HEK293 (cell line): ENCODE results near the gene CSMD2.

ENCODE experiments used
- CTCF ChIA-PET: fragments of 350-600 bp; formaldehyde crosslinking; extraction: SDS; loops from one replicate; lab custom pipeline; 2021; ENCODE audit warnings: antibody characterized with exemption; lab: Yijun Ruan, JAX
- POLR2A ChIA-PET: fragments of 300-600 bp; formaldehyde crosslinking; extraction: SDS; loops from one replicate; lab custom pipeline; 2020; ENCODE audit warnings: antibody characterized with exemption, inconsistent platforms; lab: Yijun Ruan, JAX
- H3K27ac ChIP-seq: fragments of 200-500 bp; sonication (Bioruptor generic); 2 replicates; pipeline ENCODE4 v1.5.1; 2014; ENCODE audit warnings: low read depth, low read length, control low read depth, inconsistent platforms; ENCODE audit errors: extremely low read depth
- H3K36me3 ChIP-seq, 2 experiments: fragments of 200-500 bp in 1 of 2; sonication (Bioruptor generic) in 1 of 2; 1 replicate in 1 of 2; 2 replicates in 1 of 2; pipeline ENCODE4 v1.5.1; 2014 to 2017; ENCODE audit warnings: inconsistent platforms in 2 of 2, low read length in 2 of 2; ENCODE audit not compliant: control insufficient read depth in 2 of 2, insufficient read depth in 1 of 2
- H3K4me1 ChIP-seq: fragments of 200-500 bp; sonication (Bioruptor generic); 2 replicates; pipeline ENCODE4 v1.5.1; 2014; ENCODE audit warnings: mild to moderate bottlenecking, low read length, inconsistent platforms; ENCODE audit not compliant: control insufficient read depth, insufficient read depth
- H3K4me3 ChIP-seq: 2 replicates; pipeline ENCODE4 v1.5.1; 2011; ENCODE audit warnings: low read depth, mild to moderate bottlenecking, control low read depth, low read length, moderate library complexity
- H3K9me3 ChIP-seq: fragments of 200-500 bp; sonication (Bioruptor generic); 2 replicates; pipeline ENCODE4 v1.5.1; 2014; ENCODE audit warnings: low read depth, low read length, inconsistent platforms; ENCODE audit not compliant: control insufficient read depth, insufficient read depth
- IKZF3 ChIP-seq: fragments of 450-650 bp; IDR thresholded peaks from 2 replicates; pipeline ENCODE4 v1.5.0; 2018; ENCODE audit warnings: missing biosample characterization, mild to moderate bottlenecking, missing genetic modification characterization, moderate library complexity
- SCRT2 ChIP-seq: fragments of 450-650 bp; formaldehyde crosslinking; IDR thresholded peaks from 2 replicates; pipeline ENCODE4 v1.5.1; 2016; ENCODE audit warnings: missing biosample characterization, missing genetic modification characterization
- WT1 ChIP-seq: fragments of 450-650 bp; formaldehyde crosslinking; IDR thresholded peaks from 2 replicates; pipeline ENCODE4 v1.5.1; 2016; ENCODE audit warnings: missing biosample characterization, missing genetic modification characterization
- ZBTB7A ChIP-seq: fragments of 450-650 bp; formaldehyde crosslinking; IDR thresholded peaks from 2 replicates; pipeline ENCODE4 v1.5.1; 2016; ENCODE audit warnings: low read depth, missing biosample characterization, missing genetic modification characterization
- ZFP69B ChIP-seq: fragments of 450-650 bp; formaldehyde crosslinking; IDR thresholded peaks from 2 replicates; pipeline ENCODE4 v1.5.1; 2016; ENCODE audit warnings: missing biosample characterization, missing genetic modification characterization
- ZNF133 ChIP-seq: fragments of 450-650 bp; formaldehyde crosslinking; IDR thresholded peaks from 2 replicates; pipeline ENCODE4 v1.5.1; 2016; ENCODE audit warnings: missing biosample characterization, missing genetic modification characterization
- ZNF146 ChIP-seq: fragments of 450-650 bp; formaldehyde crosslinking; IDR thresholded peaks from 2 replicates; pipeline ENCODE4 v1.5.1; 2016; ENCODE audit warnings: missing biosample characterization, missing genetic modification characterization
- ZNF266 ChIP-seq: fragments of 450-650 bp; formaldehyde crosslinking; IDR thresholded peaks from 2 replicates; pipeline ENCODE4 v1.5.1; 2016; ENCODE audit warnings: missing biosample characterization, missing genetic modification characterization, low read depth
- ZNF311 ChIP-seq: fragments of 450-650 bp; formaldehyde crosslinking; IDR thresholded peaks from 2 replicates; pipeline ENCODE4 v1.5.1; 2017; ENCODE audit warnings: missing biosample characterization, missing genetic modification characterization, borderline replicate concordance
- ZNF394 ChIP-seq: fragments of 450-650 bp; formaldehyde crosslinking; IDR thresholded peaks from 2 replicates; pipeline ENCODE4 v1.5.1; 2016; ENCODE audit warnings: missing biosample characterization, missing genetic modification characterization, mild to moderate bottlenecking, moderate library complexity, borderline replicate concordance
- ZNF561 ChIP-seq: fragments of 450-650 bp; IDR thresholded peaks from 2 replicates; pipeline ENCODE4 v1.5.1; 2018; ENCODE audit warnings: missing biosample characterization, missing genetic modification characterization, borderline replicate concordance
- ZNF654 ChIP-seq: fragments of 450-650 bp; formaldehyde crosslinking; IDR thresholded peaks from 2 replicates; pipeline ENCODE4 v1.5.1; 2016; ENCODE audit warnings: low read depth, missing biosample characterization, missing genetic modification characterization
- ZNF658 ChIP-seq: fragments of 450-650 bp; formaldehyde crosslinking; IDR thresholded peaks from 2 replicates; pipeline ENCODE4; 2016; ENCODE audit warnings: missing biosample characterization, missing genetic modification characterization
- TF ChIP-seq, protein P1 (sequence below): fragments of 450-650 bp; formaldehyde crosslinking; IDR thresholded peaks from 2 replicates; pipeline ENCODE4 v1.5.1; 2016; ENCODE audit warnings: missing biosample characterization, missing genetic modification characterization
- TF ChIP-seq, protein P2 (sequence below): fragments of 450-650 bp; formaldehyde crosslinking; IDR thresholded peaks from 2 replicates; pipeline ENCODE4 v1.5.1; 2016; ENCODE audit warnings: missing biosample characterization, missing genetic modification characterization
- TF ChIP-seq, protein P3 (sequence below): fragments of 450-650 bp; formaldehyde crosslinking; IDR thresholded peaks from 2 replicates; pipeline ENCODE4 v1.5.1; 2016; ENCODE audit warnings: missing biosample characterization, missing genetic modification characterization
- TF ChIP-seq, protein P4 (sequence below): fragments of 450-650 bp; formaldehyde crosslinking; IDR thresholded peaks from 2 replicates; pipeline ENCODE4 v1.5.1; 2016; ENCODE audit warnings: missing biosample characterization, missing genetic modification characterization
- TF ChIP-seq, protein P5 (sequence below): fragments of 450-650 bp; formaldehyde crosslinking; IDR thresholded peaks from 2 replicates; pipeline ENCODE4 v1.5.1; 2017; ENCODE audit warnings: missing biosample characterization, missing genetic modification characterization
- TF ChIP-seq, protein P6 (sequence below): fragments of 450-650 bp; formaldehyde crosslinking; IDR thresholded peaks from 2 replicates; pipeline ENCODE4 v1.5.1; 2016; ENCODE audit warnings: missing biosample characterization, missing genetic modification characterization

CSMD2 gene

DNA sequence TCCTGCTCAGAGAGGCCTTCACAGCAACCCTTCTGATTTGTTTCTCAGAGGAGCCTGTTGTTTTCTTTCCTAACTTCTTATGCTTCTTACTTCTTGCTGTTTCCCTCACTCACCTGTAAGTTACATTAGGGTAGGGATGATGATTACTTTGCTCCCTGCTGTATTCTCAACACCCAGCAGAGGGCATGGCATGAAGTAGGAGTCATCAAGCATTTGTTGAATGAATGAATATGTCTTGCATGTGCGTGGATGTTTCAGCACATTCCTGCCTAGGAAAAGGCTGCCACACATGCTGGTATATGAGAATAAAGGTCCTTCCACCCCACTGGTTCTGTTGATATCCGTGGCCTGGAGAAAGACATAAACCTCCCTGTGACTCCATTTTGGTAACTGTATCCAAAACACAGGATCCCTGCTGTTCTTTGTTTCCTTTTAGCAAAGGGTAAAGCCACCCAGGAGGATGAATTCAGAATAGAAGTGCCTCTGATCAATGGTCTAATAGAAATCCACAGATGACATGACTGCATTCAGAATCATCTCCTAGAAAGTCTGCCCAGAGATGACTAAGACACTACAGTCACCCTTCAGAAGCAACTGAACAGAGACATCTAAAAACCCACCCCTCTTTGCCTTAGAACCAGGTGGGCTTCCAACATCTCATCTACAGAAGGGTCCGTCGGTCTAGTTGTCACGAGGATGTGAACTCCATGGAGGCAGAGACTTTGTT is 523.8 kb downstream of the CSMD2 start:
- no peaks in the 10 kb centered on the region for H3K36me3 ChIP-seq
- TF ChIP-seq ZNF654 (tag by site-specific recombination) (peak; percentile 20; the same call in 1 of the 2 replicates), SCRT2 (peak; percentile 45; the same call in 1 of the 2 replicates)
- TF ChIP-seq, protein P1, sequence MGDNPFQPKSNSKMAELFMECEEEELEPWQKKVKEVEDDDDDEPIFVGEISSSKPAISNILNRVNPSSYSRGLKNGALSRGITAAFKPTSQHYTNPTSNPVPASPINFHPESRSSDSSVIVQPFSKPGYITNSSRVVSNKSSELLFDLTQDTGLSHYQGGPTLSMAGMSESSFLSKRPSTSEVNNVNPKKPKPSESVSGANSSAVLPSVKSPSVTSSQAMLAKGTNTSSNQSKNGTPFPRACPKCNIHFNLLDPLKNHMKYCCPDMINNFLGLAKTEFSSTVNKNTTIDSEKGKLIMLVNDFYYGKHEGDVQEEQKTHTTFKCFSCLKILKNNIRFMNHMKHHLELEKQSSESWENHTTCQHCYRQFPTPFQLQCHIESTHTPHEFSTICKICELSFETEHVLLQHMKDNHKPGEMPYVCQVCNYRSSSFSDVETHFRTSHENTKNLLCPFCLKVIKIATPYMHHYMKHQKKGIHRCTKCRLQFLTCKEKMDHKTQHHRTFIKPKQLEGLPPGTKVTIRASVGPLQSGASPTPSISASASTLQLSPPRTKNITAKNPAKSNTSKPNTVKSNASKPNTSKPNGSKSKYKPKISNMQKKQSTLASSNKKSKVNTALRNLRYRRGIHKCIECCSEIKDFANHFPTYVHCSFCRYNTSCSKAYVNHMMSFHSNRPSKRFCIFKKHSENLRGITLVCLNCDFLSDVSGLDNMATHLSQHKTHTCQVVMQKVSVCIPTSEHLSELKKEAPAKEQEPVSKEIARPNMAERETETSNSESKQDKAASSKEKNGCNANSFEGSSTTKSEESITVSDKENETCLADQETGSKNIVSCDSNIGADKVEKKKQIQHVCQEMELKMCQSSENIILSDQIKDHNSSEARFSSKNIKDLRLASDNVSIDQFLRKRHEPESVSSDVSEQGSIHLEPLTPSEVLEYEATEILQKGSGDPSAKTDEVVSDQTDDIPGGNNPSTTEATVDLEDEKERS (tag by site-specific recombination) = no peak
- no peak overlapping the region for H3K27ac ChIP-seq
- POLR2A ChIA-PET = no interaction called here
- CTCF ChIA-PET = interaction anchor here (0.6 to 4.1 kb wide), 8 partner anchors 7 to 656 kb away, joined by 3 to 16 read pairs (median 4); no protein-coding TSS in a partner anchor
- H3K9me3 ChIP-seq = no peaks in the 10 kb centered on the region
- H3K4me3 ChIP-seq = no peak overlapping the region
- H3K4me1 ChIP-seq = no peaks in the 10 kb centered on the region

DNA sequence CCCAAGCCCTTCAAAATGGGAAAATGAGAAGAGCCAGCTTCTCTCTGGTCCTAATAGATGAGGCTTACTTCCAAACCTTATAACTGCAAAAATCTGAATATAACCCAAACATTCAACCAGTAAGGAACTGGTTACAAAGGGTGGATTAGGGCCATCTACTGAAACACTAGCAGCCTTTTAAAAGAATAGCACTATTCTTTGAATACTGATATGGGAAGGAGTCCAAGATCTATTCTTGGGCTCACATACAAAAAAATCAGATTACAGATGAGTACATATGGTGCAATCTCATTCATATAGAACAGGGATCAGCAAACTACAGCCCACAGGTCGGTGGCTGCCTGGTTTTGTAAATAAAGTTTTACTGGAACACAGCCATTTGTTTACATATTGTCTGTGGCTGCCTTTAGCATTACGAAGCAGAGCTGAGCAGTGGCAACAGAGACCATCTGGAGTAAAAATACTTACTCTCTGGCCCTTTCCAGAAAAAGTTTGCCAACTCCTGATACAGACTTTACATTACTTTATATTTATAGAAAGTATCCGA is 524.8 kb downstream of the CSMD2 start:
- ChIA-PET POLR2A (interaction anchor here (0.6 kb wide), 1 partner anchor 405 kb away, joined by 3 read pairs; no protein-coding TSS in a partner anchor), CTCF (interaction anchor here (0.5 to 4.1 kb wide), 7 partner anchors 13 to 657 kb away, joined by 3 to 16 read pairs (median 5); partner anchors contain the start of gene CSMD2)
- Histone ChIP-seq H3K27ac (no peak overlapping the region), H3K9me3 (no peaks in the 10 kb centered on the region), H3K4me1 (no peaks in the 10 kb centered on the region), H3K36me3 (no peaks in the 10 kb centered on the region), H3K4me3 (no peak overlapping the region)
- TF ChIP-seq ZNF561 (tag by site-specific recombination) = no peak
- no peak for TF ChIP-seq ZNF133 (tag by site-specific recombination)
- TF ChIP-seq IKZF3 (tag by site-specific recombination) = no peak
- TF ChIP-seq, protein P2, sequence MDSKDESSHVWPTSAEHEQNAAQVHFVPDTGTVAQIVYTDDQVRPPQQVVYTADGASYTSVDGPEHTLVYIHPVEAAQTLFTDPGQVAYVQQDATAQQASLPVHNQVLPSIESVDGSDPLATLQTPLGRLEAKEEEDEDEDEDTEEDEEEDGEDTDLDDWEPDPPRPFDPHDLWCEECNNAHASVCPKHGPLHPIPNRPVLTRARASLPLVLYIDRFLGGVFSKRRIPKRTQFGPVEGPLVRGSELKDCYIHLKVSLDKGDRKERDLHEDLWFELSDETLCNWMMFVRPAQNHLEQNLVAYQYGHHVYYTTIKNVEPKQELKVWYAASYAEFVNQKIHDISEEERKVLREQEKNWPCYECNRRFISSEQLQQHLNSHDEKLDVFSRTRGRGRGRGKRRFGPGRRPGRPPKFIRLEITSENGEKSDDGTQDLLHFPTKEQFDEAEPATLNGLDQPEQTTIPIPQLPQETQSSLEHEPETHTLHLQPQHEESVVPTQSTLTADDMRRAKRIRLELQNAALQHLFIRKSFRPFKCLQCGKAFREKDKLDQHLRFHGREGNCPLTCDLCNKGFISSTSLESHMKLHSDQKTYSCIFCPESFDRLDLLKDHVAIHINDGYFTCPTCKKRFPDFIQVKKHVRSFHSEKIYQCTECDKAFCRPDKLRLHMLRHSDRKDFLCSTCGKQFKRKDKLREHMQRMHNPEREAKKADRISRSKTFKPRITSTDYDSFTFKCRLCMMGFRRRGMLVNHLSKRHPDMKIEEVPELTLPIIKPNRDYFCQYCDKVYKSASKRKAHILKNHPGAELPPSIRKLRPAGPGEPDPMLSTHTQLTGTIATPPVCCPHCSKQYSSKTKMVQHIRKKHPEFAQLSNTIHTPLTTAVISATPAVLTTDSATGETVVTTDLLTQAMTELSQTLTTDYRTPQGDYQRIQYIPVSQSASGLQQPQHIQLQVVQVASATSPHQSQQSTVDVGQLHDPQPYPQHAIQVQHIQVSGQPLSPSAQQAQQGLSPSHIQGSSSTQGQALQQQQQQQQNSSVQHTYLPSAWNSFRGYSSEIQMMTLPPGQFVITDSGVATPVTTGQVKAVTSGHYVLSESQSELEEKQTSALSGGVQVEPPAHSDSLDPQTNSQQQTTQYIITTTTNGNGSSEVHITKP (tag by site-specific recombination) = no peak
- no peak for TF ChIP-seq ZNF658 (tag by site-specific recombination)
- TF ChIP-seq ZNF394 (tag by site-specific recombination) = no peak
- TF ChIP-seq ZNF146 = no peak
- no peak for TF ChIP-seq ZBTB7A (tag by site-specific recombination)
- TF ChIP-seq, protein P3, sequence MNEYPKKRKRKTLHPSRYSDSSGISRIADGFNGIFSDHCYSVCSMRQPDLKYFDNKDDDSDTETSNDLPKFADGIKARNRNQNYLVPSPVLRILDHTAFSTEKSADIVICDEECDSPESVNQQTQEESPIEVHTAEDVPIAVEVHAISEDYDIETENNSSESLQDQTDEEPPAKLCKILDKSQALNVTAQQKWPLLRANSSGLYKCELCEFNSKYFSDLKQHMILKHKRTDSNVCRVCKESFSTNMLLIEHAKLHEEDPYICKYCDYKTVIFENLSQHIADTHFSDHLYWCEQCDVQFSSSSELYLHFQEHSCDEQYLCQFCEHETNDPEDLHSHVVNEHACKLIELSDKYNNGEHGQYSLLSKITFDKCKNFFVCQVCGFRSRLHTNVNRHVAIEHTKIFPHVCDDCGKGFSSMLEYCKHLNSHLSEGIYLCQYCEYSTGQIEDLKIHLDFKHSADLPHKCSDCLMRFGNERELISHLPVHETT (tag by site-specific recombination) = no peak
- TF ChIP-seq ZNF266 (tag by site-specific recombination) = no peak
- no peak for TF ChIP-seq ZNF311 (tag by site-specific recombination)
- TF ChIP-seq ZFP69B (tag by site-specific recombination) = no peak
- TF ChIP-seq, protein P4, sequence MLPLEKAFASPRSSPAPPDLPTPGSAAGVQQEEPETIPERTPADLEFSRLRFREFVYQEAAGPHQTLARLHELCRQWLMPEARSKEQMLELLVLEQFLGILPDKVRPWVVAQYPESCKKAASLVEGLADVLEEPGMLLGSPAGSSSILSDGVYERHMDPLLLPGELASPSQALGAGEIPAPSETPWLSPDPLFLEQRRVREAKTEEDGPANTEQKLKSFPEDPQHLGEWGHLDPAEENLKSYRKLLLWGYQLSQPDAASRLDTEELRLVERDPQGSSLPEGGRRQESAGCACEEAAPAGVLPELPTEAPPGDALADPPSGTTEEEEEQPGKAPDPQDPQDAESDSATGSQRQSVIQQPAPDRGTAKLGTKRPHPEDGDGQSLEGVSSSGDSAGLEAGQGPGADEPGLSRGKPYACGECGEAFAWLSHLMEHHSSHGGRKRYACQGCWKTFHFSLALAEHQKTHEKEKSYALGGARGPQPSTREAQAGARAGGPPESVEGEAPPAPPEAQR (tag by site-specific recombination) = no peak
- TF ChIP-seq, protein P5, sequence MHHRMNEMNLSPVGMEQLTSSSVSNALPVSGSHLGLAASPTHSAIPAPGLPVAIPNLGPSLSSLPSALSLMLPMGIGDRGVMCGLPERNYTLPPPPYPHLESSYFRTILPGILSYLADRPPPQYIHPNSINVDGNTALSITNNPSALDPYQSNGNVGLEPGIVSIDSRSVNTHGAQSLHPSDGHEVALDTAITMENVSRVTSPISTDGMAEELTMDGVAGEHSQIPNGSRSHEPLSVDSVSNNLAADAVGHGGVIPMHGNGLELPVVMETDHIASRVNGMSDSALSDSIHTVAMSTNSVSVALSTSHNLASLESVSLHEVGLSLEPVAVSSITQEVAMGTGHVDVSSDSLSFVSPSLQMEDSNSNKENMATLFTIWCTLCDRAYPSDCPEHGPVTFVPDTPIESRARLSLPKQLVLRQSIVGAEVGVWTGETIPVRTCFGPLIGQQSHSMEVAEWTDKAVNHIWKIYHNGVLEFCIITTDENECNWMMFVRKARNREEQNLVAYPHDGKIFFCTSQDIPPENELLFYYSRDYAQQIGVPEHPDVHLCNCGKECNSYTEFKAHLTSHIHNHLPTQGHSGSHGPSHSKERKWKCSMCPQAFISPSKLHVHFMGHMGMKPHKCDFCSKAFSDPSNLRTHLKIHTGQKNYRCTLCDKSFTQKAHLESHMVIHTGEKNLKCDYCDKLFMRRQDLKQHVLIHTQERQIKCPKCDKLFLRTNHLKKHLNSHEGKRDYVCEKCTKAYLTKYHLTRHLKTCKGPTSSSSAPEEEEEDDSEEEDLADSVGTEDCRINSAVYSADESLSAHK (tag by site-specific recombination) = no peak
- TF ChIP-seq WT1 (tag by site-specific recombination) = no peak
- TF ChIP-seq, protein P6, sequence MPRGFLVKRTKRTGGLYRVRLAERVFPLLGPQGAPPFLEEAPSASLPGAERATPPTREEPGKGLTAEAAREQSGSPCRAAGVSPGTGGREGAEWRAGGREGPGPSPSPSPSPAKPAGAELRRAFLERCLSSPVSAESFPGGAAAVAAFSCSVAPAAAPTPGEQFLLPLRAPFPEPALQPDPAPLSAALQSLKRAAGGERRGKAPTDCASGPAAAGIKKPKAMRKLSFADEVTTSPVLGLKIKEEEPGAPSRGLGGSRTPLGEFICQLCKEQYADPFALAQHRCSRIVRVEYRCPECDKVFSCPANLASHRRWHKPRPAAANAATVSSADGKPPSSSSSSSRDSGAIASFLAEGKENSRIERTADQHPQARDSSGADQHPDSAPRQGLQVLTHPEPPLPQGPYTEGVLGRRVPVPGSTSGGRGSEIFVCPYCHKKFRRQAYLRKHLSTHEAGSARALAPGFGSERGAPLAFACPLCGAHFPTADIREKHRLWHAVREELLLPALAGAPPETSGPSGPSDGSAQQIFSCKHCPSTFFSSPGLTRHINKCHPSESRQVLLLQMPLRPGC = no peak
